ENCODE data around the gene SNX10.

Gene SNX10

DNA sequence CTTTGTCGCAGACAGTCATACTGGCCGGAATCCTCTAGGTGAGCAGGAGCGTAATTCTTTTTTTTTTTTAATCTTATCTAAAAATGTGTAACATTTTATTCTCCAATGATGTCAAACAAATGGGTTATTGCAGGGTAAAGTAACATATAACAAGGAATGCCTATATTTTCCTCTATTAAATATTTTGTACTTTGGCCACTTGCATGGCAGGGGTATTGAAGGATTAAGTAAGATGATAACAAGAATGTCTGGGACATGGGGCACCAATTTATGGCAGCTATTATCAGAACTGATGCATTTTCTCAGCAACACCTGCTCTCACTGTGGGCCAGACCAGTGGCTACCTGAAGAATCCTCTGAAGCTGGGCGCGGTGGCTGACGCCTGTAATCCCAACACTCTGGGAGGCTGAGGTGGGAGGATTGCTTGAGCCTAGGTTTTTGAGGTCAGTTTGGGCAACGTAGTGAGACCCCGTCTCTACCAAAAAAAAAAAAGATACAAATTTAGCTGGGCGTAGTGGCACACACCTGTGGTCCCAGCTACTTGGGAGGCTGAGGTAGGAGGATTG, 24.0 kb upstream of the SNX10 start:
- H3K4me3 ChIP-seq (ENCODE audit: low read depth, low read length): no peak overlapping the region
- in situ Hi-C loops (cut with HindIII; ENCODE audit: low sequenced_read_pairs): no loop called here
- no peak for DNase-seq (ENCODE audit: low read depth)
- TF ChIP-seq, protein P1, sequence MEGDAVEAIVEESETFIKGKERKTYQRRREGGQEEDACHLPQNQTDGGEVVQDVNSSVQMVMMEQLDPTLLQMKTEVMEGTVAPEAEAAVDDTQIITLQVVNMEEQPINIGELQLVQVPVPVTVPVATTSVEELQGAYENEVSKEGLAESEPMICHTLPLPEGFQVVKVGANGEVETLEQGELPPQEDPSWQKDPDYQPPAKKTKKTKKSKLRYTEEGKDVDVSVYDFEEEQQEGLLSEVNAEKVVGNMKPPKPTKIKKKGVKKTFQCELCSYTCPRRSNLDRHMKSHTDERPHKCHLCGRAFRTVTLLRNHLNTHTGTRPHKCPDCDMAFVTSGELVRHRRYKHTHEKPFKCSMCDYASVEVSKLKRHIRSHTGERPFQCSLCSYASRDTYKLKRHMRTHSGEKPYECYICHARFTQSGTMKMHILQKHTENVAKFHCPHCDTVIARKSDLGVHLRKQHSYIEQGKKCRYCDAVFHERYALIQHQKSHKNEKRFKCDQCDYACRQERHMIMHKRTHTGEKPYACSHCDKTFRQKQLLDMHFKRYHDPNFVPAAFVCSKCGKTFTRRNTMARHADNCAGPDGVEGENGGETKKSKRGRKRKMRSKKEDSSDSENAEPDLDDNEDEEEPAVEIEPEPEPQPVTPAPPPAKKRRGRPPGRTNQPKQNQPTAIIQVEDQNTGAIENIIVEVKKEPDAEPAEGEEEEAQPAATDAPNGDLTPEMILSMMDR (IDR thresholded peaks at IDR 0.05; ENCODE audit: low read depth, low read length, missing control alignments): no peak

DNA sequence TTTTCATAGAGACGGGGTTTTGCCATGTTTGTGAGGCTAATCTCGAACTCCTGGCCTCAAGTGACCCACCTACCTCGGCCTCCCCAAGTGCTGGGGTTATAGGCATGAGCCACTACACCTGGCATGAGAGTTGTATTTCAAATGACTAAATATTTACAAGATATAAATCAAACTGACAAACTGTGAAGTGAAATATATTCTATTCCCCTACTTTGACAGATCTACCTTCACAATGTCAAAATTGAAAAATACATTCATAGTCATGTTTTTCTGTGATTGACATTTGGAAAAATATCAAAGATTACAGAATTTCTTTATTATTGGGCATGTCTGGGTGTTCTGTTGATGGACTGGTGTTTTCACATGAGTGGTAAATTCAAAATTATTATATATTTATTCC, 16.4 kb upstream of the SNX10 start:
- in situ Hi-C loops (cut with HindIII; ENCODE audit: low sequenced_read_pairs): no loop called here
- DNase-seq (ENCODE audit: low read depth): no peak
- TF ChIP-seq, protein P1 (IDR thresholded peaks at IDR 0.05; ENCODE audit: low read depth, low read length, missing control alignments): no peak
- no peak overlapping the region for H3K4me3 ChIP-seq (ENCODE audit: low read depth, low read length)

GRCh38 chr7:26278770-26279169, 12.9 kb upstream of the SNX10 start:
- in situ Hi-C loops (cut with HindIII; ENCODE audit: low sequenced_read_pairs): no loop called here
- TF ChIP-seq, protein P1 (IDR thresholded peaks at IDR 0.05; ENCODE audit: low read depth, low read length, missing control alignments): no peak
- DNase-seq (ENCODE audit: low read depth): no peak
- H3K4me3 ChIP-seq (ENCODE audit: low read depth, low read length): no peak overlapping the region

DNA sequence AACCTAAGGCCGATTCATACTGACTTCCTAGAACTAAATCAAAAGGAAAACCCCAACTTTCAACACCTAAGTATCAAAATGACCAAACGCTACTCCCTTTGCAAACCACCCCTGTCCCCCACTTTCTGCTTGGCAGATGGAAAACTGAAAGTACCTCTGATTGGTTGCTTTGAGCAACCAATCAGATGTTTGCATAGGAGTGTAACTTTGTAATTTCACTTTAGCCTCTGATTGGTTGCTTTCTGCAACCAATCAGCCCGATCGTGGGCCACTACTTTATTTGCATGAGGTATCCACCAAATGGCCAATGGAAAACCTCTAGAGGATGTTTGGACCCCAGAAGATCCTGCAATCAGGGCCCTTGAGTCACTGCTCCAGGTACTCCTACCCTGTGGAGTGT, 12.3 kb upstream of the SNX10 start:
- H3K4me3 ChIP-seq (ENCODE audit: low read depth, low read length): no peak overlapping the region
- no peak for DNase-seq (ENCODE audit: low read depth)
- TF ChIP-seq, protein P1 (IDR thresholded peaks at IDR 0.05; ENCODE audit: low read depth, low read length, missing control alignments): no peak
- in situ Hi-C loops (cut with HindIII; ENCODE audit: low sequenced_read_pairs): no loop called here

GRCh38 chr7:26280097-26280496, 11.6 kb upstream of the SNX10 start:
- in situ Hi-C loops (cut with HindIII; ENCODE audit: low sequenced_read_pairs): no loop called here
- TF ChIP-seq, protein P1 (IDR thresholded peaks at IDR 0.05; ENCODE audit: low read depth, low read length, missing control alignments): no peak
- no peak overlapping the region for H3K4me3 ChIP-seq (ENCODE audit: low read depth, low read length)
- no peak for DNase-seq (ENCODE audit: low read depth)

GRCh38 chr7:26280723-26281122, 10.9 kb upstream of the SNX10 start:
- H3K4me3 ChIP-seq (ENCODE audit: low read depth, low read length): no peak overlapping the region
- in situ Hi-C loops (cut with HindIII; ENCODE audit: low sequenced_read_pairs): no loop called here
- TF ChIP-seq, protein P1 (IDR thresholded peaks at IDR 0.05; ENCODE audit: low read depth, low read length, missing control alignments): no peak
- no peak for DNase-seq (ENCODE audit: low read depth)
